Psoas muscle (tissue), 8 donors: Measurements from ENCODE around the gene IFITM10. TPM values are rescaled to one million over a fixed set of nuclear protein-coding genes. Genes with fewer than 3 reads are reported as not detected.
A peak's percentile ranks its signal among the peaks of the same experiment; 100 is the strongest.

Source experiments
- ATAC-seq, 4 donors: fragments of 200-7000 bp; cut with Tn5 transposase; one replicate each; pipeline ENCODE4 v1.9.1; 2020; ENCODE audit warnings: moderate library complexity in 3 of 4, mild to moderate bottlenecking in 2 of 4
- DNase-seq, 2 donors: peaks; one replicate each; pipeline ENCODE4 v3.0.0-alpha.2; 2020
- H3K27ac ChIP-seq: fragments of 200-600 bp; one replicate; pipeline ENCODE4 v1.8.0; 2022
- H3K27me3 ChIP-seq, 3 donors: fragments of 200-600 bp in 1 of 3; one replicate each; pipeline versions ENCODE4 v1.6.1 to v1.8.0; 2013 to 2022; ENCODE audit warnings: low read length in 2 of 3, mild to moderate bottlenecking in 2 of 3, moderate library complexity in 1 of 3; ENCODE audit not compliant: insufficient read depth in 3 of 3
- H3K36me3 ChIP-seq, 2 donors: fragments of 200-600 bp in 1 of 2; one replicate each; pipeline versions ENCODE4 v1.6.1 to v1.8.0; 2013 to 2022; ENCODE audit warnings: low read depth in 1 of 2, mild to moderate bottlenecking in 1 of 2, moderate library complexity in 1 of 2; ENCODE audit not compliant: insufficient read depth in 1 of 2
- H3K4me1 ChIP-seq: fragments of 200-600 bp; one replicate; pipeline ENCODE4 v1.8.0; 2022
- H3K4me3 ChIP-seq: fragments of 200-600 bp; one replicate; pipeline ENCODE4 v1.8.0; 2022; ENCODE audit warnings: mild to moderate bottlenecking
- H3K9me3 ChIP-seq: fragments of 200-600 bp; one replicate; pipeline ENCODE4 v1.8.0; 2022
- CTCF ChIP-seq: fragments of 200-600 bp; IDR thresholded peaks from one replicate; pipeline ENCODE4 v1.8.0; 2022; ENCODE audit warnings: antibody characterized with exemption
- WGBS, 3 donors: extraction: QIAGEN DNeasy Blood & Tissue Kit; methylation state at CpG; one replicate each; pipeline versions ENCODE4 v1.1.6 to v1.1.7; 2013; 5-methylcytosine and 5-hydroxymethylcytosine counted together
- intact Hi-C, 2 donors: fragments of 100-400 bp; cut with DNase I; formaldehyde crosslinking; loops; one replicate each; pipeline versions ENCODE4 v1.11.0 to v1.14.2; 2022
- polyA plus RNA-seq, 3 donors: library from polyadenylated mRNA; stranded (reverse); fragments of 200-250 nt; gene quantifications; one replicate each; pipeline ENCODE4 v1.2.3, GENCODE V29; 2013
- total RNA-seq, 4 donors: library from RNA; stranded (reverse); fragmentation: NEBNext Ultra II Directional in 2 of 4; extraction: Animal tissue kit (Norgen Biotek cat#: 25700) in 2 of 4; gene quantifications; one replicate each; pipeline versions ENCODE4 v1.2.1 to v1.2.4, GENCODE V29; 2021 to 2023
- donor health status: healthy with polysubstance abuse.
- donor health status: DM: no; HTN: no; CAD: no; lungs with moderate emphysema.
- donor health status: Bipolar disorder and iron deficiency.
- donor health status: healthy.
- donor health status: DM: yes; HTN: yes; CAD: no.
- donor health status: DM: no; HTN: no; CAD: no.
- donor health status: DM: no; HTN: no; CAD: no.
- donor health status: DM: yes; HTN: yes; CAD: no.

The IFITM10 gene
- total and polyA plus RNA-seq, 7 donors = 0.70 to 6.1 (median 1.6) TPM

DNA sequence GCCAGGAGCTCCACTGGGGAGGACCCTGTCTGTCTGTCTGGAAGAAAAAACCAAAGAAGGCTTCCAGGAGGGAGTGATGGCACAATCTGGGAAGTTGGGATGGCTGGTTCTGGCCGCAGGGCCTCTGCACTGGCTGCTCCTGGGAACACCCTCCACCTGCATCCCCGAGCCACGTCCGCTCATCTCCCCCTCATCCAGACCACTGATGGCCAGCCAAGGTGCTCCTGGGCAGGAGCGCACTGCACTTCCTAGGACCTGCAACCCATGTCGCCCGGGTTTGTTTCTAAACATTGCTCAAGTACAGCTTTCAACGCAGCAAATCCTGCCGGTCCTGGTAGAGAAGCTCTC lies 4.9 kb upstream of the IFITM10 start:
- DNase-seq (no peak), ATAC-seq (no peak)
- H3K4me3 ChIP-seq = no peak overlapping the region
- H3K9me3 ChIP-seq = no peaks in the 10 kb centered on the region
- TF ChIP-seq CTCF = no peak
- H3K27ac ChIP-seq = peak overlapping the region; percentile 53
- H3K36me3 ChIP-seq = peaks cover 4 to 69% of the 10 kb centered on the region in 2 donors
- no peaks in the 10 kb centered on the region for H3K27me3 ChIP-seq
- peaks cover 83% of the 10 kb centered on the region for H3K4me1 ChIP-seq
- intact Hi-C loops = no loop called here
- WGBS, 3 donors = 80 to 85% (median 83%) methylated on average over 9 of the region's 9 CpGs

GRCh38 chr11:1754376-1755150 lies 4.2 kb upstream of the IFITM10 start:
- Histone ChIP-seq H3K4me3 (no peak overlapping the region), H3K4me1 (peaks cover 81% of the 10 kb centered on the region), H3K27ac (no peak overlapping the region), H3K9me3 (no peaks in the 10 kb centered on the region), H3K36me3 (peaks cover 4 to 68% of the 10 kb centered on the region in 2 donors), H3K27me3 (no peaks in the 10 kb centered on the region)
- DNase-seq = peak in 1 of 2 donors; percentile 41
- no peak for TF ChIP-seq CTCF
- no peak for ATAC-seq
- WGBS, 3 donors = 93 to 97% (median 94%) methylated on average over 7 to 8 of the region's 8 CpGs
- intact Hi-C loops = no loop called here

GRCh38 chr11:1753929-1754305 lies 3.5 kb upstream of the IFITM10 start:
- H3K36me3 ChIP-seq = peaks cover 4 to 62% of the 10 kb centered on the region in 2 donors
- no peak for ATAC-seq
- no peak overlapping the region for H3K4me3 ChIP-seq
- intact Hi-C loops = no loop called here
- H3K27me3 ChIP-seq = no peaks in the 10 kb centered on the region
- H3K4me1 ChIP-seq = peaks cover 80% of the 10 kb centered on the region
- peak in 1 of 2 donors; percentile 46 for DNase-seq
- no peaks in the 10 kb centered on the region for H3K9me3 ChIP-seq
- no peak for TF ChIP-seq CTCF
- 81 to 92% (median 91%) methylated on average over 11 to 14 of the region's 14 CpGs for WGBS, 3 donors
- H3K27ac ChIP-seq = no peak overlapping the region

DNA sequence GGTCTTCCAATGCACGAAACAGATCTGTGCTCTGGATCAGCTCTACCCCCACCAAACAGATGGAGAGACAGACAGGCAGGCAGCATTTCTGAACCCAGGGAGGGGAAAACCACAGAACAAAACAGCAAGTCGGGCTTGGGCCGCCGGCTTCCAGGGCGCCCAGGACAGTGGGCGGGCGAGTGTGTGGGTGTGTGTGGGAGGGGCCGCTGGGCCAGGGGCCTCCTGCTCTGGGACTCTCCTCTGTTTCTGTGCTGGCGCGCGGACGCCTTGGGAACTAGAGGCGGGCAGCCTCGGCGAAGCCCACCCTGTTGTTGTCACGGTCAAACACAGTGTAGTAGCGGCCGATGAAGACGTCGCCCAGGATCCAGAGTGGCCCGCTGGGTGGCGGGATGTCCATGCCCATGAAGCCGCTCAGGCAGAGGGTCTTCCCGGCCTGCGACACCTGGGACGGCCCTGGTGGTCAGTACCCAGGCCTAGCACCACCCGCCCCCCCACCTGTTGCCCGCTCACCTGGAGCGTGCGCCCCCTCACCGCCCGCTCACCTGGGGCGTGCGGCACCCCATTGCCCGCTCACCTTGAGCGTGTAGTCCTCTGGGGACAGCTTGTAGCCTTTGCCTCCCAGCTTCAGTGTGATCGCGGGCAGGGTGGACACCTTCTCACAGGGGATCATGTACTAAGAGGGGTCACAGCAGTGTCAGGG lies 3.0 kb upstream of the IFITM10 start:
- no peak for TF ChIP-seq CTCF
- Histone ChIP-seq H3K9me3 (no peaks in the 10 kb centered on the region), H3K4me3 (no peak overlapping the region), H3K4me1 (peaks cover 75% of the 10 kb centered on the region), H3K27me3 (no peaks in the 10 kb centered on the region), H3K27ac (peak overlapping the region; percentile 79), H3K36me3 (peaks cover 4 to 57% of the 10 kb centered on the region in 2 donors)
- peak in 1 of 2 donors; percentile 51 for DNase-seq
- intact Hi-C loops = no loop called here
- no peak for ATAC-seq
- WGBS, 3 donors = 91 to 94% (median 93%) methylated on average over 27 to 38 of the region's 38 CpGs
